ENCODE data around the gene PMVK. TPM values are rescaled to one million over a fixed set of nuclear protein-coding genes. Genes with fewer than 3 reads are reported as not detected.

PMVK gene
- total RNA-seq, 2 experiments from 2014 or later, result 29.8 to 32.8 TPM

- Mint-ChIP-seq H3K4me3 (peak within 1 kb of the TSS; percentile 43), H3K27me3 (no peaks in the 10 kb centered on the region), H3K27ac (peak within 1 kb of the TSS; percentile 51), H3K36me3 (peaks cover 6% of the 10 kb centered on the region), H3K4me1 (peaks cover 30% of the 10 kb centered on the region), H3K9me3 (no peaks in the 10 kb centered on the region)
- DNase-seq, result no peak
Measured at GRCh38 chr1:154970631-154971340, 34.3 kb upstream of the PMVK start, which contains the start of gene SHC1. TSS of gene SHC1 (minus strand) at chr1:154970747. CDS start at chr1:154970526, 221 bp downstream.

GRCh38 chr1:154969860-154970452 is 33.4 kb upstream of the PMVK start:
- Mint-ChIP-seq H3K27ac (no peak overlapping the region), H3K36me3 (peaks cover 12% of the 10 kb centered on the region), H3K4me1 (peaks cover 30% of the 10 kb centered on the region), H3K9me3 (no peaks in the 10 kb centered on the region), H3K4me3 (no peak overlapping the region), H3K27me3 (no peaks in the 10 kb centered on the region)
- DNase-seq, result no peak

GRCh38 chr1:154969246-154969645 is 32.7 kb upstream of the PMVK start:
- Mint-ChIP-seq H3K27ac (peak overlapping the region; percentile 76), H3K4me3 (peak overlapping the region; percentile 14), H3K36me3 (peaks cover 12% of the 10 kb centered on the region), H3K4me1 (peaks cover 32% of the 10 kb centered on the region), H3K9me3 (no peaks in the 10 kb centered on the region), H3K27me3 (no peaks in the 10 kb centered on the region)
- DNase-seq, result no peak

GRCh38 chr1:154968731-154969130 is 32.2 kb upstream of the PMVK start:
- DNase-seq, result no peak
- Mint-ChIP-seq H3K36me3 (peaks cover 15% of the 10 kb centered on the region), H3K4me3 (no peak overlapping the region), H3K4me1 (peaks cover 36% of the 10 kb centered on the region), H3K9me3 (no peaks in the 10 kb centered on the region), H3K27me3 (no peaks in the 10 kb centered on the region), H3K27ac (peak overlapping the region; percentile 76)

- peaks cover 37% of the 10 kb centered on the region for H3K4me1 Mint-ChIP-seq
- no peak for DNase-seq
- H3K9me3 Mint-ChIP-seq, result no peaks in the 10 kb centered on the region
- no peaks in the 10 kb centered on the region for H3K27me3 Mint-ChIP-seq
- H3K27ac Mint-ChIP-seq, result no peak overlapping the region
- H3K36me3 Mint-ChIP-seq, result peaks cover 22% of the 10 kb centered on the region
- H3K4me3 Mint-ChIP-seq, result no peak overlapping the region
Measured at GRCh38 chr1:154967331-154967950, 30.9 kb upstream of the PMVK start.

- H3K4me3 Mint-ChIP-seq, result no peak overlapping the region
- no peak for DNase-seq
- no peaks in the 10 kb centered on the region for H3K9me3 Mint-ChIP-seq
- peaks cover 29% of the 10 kb centered on the region for H3K4me1 Mint-ChIP-seq
- H3K27ac Mint-ChIP-seq, result no peak overlapping the region
- peaks cover 21% of the 10 kb centered on the region for H3K36me3 Mint-ChIP-seq
- H3K27me3 Mint-ChIP-seq, result no peaks in the 10 kb centered on the region
Measured at GRCh38 chr1:154966111-154966510, 29.6 kb upstream of the PMVK start.

GRCh38 chr1:154964359-154964758 is 27.8 kb upstream of the PMVK start:
- Mint-ChIP-seq H3K4me3 (no peak overlapping the region), H3K36me3 (peaks cover 23% of the 10 kb centered on the region), H3K9me3 (no peaks in the 10 kb centered on the region), H3K27me3 (no peaks in the 10 kb centered on the region), H3K4me1 (peaks cover 30% of the 10 kb centered on the region), H3K27ac (peak overlapping the region; percentile 47)
- no peak for DNase-seq

- no peaks in the 10 kb centered on the region for H3K27me3 Mint-ChIP-seq
- H3K9me3 Mint-ChIP-seq, result no peaks in the 10 kb centered on the region
- peaks cover 23% of the 10 kb centered on the region for H3K36me3 Mint-ChIP-seq
- H3K27ac Mint-ChIP-seq, result peak overlapping the region; percentile 47
- no peak for DNase-seq
- H3K4me3 Mint-ChIP-seq, result no peak overlapping the region
- H3K4me1 Mint-ChIP-seq, result peaks cover 26% of the 10 kb centered on the region
Measured at GRCh38 chr1:154963643-154964042, 27.1 kb upstream of the PMVK start.

GRCh38 chr1:154962795-154963330 is 26.3 kb upstream of the PMVK start:
- Mint-ChIP-seq H3K4me3 (peak overlapping the region; percentile 88), H3K36me3 (peaks cover 23% of the 10 kb centered on the region), H3K27me3 (no peaks in the 10 kb centered on the region), H3K9me3 (no peaks in the 10 kb centered on the region), H3K27ac (peak overlapping the region; percentile 89), H3K4me1 (peaks cover 27% of the 10 kb centered on the region)
- DNase-seq, result no peak

- DNase-seq, result no peak
- H3K4me3 Mint-ChIP-seq, result peak overlapping the region; percentile 88
- H3K4me1 Mint-ChIP-seq, result peaks cover 29% of the 10 kb centered on the region
- peak overlapping the region; percentile 89 for H3K27ac Mint-ChIP-seq
- no peaks in the 10 kb centered on the region for H3K27me3 Mint-ChIP-seq
- no peaks in the 10 kb centered on the region for H3K9me3 Mint-ChIP-seq
- peaks cover 23% of the 10 kb centered on the region for H3K36me3 Mint-ChIP-seq
Measured at GRCh38 chr1:154962156-154962749, 25.7 kb upstream of the PMVK start.

GRCh38 chr1:154961207-154962155 is 25.0 kb upstream of the PMVK start, which contains the start of gene PYGO2:
TSS of gene PYGO2 (minus strand) at chr1:154961782. CDS start at chr1:154961576, 206 bp downstream.
- H3K27ac Mint-ChIP-seq, result peak within 1 kb of the TSS; percentile 92
- peak within 1 kb of the TSS; percentile 97 for H3K4me3 Mint-ChIP-seq
- peaks cover 23% of the 10 kb centered on the region for H3K36me3 Mint-ChIP-seq
- H3K9me3 Mint-ChIP-seq, result no peaks in the 10 kb centered on the region
- peak; percentile 89 for DNase-seq
- H3K27me3 Mint-ChIP-seq, result no peaks in the 10 kb centered on the region
- peaks cover 35% of the 10 kb centered on the region for H3K4me1 Mint-ChIP-seq

GRCh38 chr1:154960446-154961136 is 24.1 kb upstream of the PMVK start:
- H3K36me3 Mint-ChIP-seq, result peaks cover 22% of the 10 kb centered on the region
- peak overlapping the region; percentile 97 for H3K4me3 Mint-ChIP-seq
- H3K9me3 Mint-ChIP-seq, result no peaks in the 10 kb centered on the region
- no peaks in the 10 kb centered on the region for H3K27me3 Mint-ChIP-seq
- peaks cover 43% of the 10 kb centered on the region for H3K4me1 Mint-ChIP-seq
- DNase-seq, result no peak
- H3K27ac Mint-ChIP-seq, result peak overlapping the region; percentile 92

GRCh38 chr1:154959426-154959780 is 22.9 kb upstream of the PMVK start:
- Mint-ChIP-seq H3K27ac (no peak overlapping the region), H3K4me1 (peaks cover 53% of the 10 kb centered on the region), H3K4me3 (peak overlapping the region; percentile 42), H3K27me3 (no peaks in the 10 kb centered on the region), H3K36me3 (peaks cover 17% of the 10 kb centered on the region), H3K9me3 (no peaks in the 10 kb centered on the region)
- no peak for DNase-seq
